Measurements from ENCODE around the gene PEX1.
A peak's percentile ranks its signal among the peaks of the same experiment; 100 is the strongest.
"Not testable (repeated sequence)": the region's sequence is repeated elsewhere in the genome, so short reads cannot be mapped to it uniquely, and the experiment has no call there.

PEX1 gene

DNA sequence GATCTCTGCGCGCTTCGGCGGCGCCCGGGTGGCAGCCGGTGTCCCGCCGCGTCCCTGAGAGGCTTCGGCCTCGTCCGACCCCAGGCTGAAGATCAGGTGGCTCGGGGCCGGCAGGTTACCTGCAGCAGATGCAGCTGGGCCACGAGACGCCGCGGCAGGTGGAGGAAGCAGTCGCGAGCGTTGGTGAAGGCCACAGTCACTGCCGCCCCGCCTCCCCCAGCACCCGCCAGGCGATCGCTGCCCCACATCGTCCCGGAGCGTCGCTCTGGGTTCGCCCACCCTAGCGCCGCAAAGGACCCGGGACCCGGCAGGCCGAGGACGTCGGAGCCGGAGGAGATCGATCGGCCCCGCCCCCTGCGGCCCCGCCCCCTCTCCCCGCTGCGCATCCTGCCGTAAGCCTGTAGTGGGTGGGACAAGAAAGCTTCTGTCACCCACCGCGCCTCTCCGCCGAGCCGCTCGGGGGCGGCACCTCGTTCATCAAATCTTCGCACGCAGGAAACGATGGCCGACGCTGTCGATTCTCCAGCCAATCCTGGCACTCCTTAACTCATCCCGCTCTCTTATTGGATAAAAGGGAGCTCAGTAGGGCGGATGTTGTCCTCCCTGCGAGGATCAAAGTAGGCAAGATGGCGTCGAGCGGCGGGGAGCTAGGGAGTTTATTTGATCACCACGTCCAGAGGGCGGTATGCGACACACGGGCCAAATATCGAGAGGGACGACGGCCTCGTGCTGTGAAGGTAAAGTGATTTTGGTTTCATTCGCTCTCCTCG lies at the start of gene PEX1, which contains the start of gene RBM48:
Gene PEX1, minus strand, starts transcription at position 333 of the 770 bp plus-strand sequence. Its CDS starts 85 bp downstream, at position 248.
Gene RBM48, plus strand, starts transcription at position 608 of the 770 bp plus-strand sequence. Its CDS starts 19 bp downstream, at position 627.
- DNase-seq (ENCODE audit: low spot score) = peak; percentile 100

DNA sequence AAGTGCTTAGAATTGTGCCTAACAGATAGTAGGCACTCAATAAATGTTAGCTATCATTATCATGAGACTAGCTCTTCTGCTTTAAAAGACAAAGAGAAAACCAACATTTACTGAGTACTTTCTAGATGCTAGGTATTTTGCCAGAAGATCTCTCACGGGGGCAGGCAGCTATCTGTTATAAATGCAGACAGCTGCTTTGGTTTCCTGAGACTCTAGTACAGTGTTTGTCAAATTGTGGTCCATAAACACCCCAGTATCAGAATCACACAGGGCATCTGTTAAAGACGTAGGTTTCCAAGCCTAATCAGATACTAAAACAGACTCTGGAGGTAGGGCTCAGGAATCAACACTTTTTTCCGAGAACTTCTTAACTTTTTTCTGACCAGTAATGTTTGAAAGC lies 48.0 kb upstream of the PEX1 start:
- DNase-seq (ENCODE audit: low spot score) = no peak

DNA sequence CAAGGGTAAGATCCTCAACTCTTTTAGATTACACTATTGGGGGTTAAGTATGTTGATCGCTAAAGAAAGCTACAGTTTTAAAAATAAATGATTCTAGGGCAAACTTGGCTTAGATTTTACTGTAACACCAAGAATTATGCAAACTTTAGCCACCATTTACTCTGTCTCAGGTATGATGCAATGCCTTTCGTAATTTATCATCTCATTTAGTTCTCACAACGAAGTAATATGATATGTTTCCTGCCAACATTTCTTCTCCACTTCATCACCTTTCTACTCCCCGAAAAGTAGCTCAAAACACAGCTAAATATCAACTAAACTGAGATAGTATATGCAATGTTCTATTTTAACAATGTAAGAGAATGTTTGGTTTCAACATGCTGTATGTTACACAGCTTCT lies 40.8 kb upstream of the PEX1 start:
- no peak for DNase-seq (ENCODE audit: low spot score)

DNA sequence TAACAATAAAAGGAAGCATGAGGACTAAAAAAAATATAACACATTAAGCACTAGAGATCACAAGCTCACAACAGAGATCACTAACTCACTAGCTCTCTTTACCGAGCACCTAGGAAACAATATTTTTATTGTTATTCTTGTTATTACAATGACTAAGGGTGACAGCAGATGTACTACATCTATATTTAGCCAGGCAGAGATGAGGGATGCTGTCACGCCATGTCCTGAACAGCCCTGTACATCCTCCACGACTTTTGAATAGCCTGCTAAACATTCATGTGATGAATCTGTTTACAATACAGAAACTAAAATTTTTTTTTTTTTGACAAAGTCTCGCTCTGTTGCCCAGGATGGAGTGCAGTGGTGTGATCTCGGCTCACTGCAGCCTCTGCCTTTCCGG lies 39.1 kb upstream of the PEX1 start:
- DNase-seq (ENCODE audit: low spot score) = no peak

DNA sequence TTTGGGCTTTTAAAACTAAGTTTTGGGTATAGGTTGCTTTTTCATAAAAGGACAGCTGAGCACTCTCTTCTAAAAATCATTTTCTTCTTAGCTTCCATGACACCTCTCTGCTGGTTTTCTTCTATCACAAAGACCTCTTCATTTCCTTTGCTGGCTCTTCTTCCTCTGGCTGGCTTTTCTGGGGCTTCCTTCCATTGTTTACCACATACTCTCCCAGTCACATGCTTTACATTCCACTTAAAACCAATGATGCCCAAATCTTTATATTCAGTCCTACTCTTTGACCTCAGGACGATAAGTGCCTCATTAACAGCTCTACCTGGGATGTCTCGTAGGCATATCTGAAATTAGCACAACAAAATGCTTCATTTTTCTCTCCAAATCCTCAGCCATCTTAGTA lies 35.0 kb upstream of the PEX1 start:
- peak; percentile 13 for DNase-seq (ENCODE audit: low spot score)

DNA sequence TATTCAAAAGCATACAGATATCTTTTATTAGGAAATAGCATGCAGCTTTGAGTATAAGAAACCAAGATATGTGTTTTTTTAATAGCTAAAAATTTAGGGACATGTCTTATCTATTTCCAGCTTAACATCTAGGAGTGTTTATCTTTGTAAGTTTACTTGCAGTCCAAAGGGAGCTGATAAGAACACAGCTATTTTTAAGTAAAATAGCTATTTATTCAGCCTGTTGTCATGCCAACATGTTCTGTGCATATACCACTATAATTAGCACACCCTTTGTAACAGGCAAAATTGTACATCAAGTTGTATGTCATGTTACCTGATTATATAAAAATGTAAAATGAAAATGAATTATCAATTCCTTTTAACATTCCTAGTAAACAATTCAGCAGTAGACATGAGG lies 32.3 kb upstream of the PEX1 start:
- DNase-seq (ENCODE audit: low spot score) = no peak

DNA sequence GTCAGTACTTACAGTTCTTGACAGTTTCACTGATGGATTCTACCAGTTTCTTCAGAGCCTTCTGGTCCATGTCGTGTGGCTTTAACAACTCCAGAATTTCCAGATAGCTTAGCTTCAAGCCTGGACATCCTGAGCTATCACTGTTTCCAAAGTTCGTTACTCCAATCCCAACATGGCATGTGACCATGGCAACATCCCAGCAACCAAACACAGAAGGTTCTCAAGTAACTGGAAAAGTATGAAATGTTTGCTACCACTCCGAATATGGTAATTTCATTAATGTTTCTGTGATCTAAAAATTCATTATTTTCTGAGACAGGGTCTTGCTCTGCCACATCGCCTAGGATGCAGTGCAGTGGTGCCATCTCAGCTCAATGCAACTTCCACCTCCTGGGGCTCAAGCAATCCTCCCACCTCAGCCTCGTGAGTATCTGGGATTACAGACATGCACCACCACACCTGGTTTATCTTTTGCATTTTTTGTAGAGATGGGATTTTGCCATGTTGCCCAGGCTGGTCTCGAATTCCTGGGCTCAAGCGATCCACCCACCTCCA lies 29.6 kb upstream of the PEX1 start:
- no peak for DNase-seq (ENCODE audit: low spot score)

DNA sequence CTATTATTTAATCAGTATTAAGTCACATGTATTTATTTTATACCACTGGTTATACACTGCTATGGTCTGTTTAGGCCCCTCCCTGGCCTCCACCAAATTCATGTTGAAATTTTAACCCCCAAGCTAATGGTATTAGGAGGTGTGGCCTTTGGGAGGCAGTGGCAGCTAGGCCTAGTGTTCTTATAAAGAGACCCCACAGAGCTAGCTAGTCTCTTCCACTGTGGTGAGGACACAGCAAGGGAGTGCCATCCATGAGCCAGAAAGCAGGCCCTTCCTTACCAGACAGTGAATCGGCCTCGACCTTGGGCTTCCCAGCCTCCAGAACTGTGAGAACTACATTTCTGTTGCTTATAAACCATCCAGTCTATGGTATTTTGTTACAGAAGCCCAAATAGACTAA lies 28.9 kb upstream of the PEX1 start:
- no peak for DNase-seq (ENCODE audit: low spot score)

DNA sequence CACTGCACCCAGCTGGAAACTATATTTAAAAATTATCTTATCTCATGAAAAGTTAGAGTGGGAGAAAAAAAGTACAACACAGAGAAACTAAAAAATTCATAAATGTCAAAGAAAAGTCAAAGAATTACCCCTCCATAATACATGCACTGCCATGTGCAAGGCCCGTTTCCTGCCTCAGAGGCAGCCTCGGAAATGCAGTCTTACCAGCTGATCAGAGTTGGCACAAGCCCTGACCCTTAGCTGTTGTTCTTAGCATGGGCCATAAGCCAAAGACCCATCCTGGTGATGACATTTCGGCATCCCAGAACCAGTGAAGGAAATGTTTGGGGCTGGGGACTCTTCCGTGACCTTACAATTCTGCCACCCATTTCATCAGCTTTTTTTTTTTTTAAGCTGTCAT lies 21.9 kb upstream of the PEX1 start:
- DNase-seq (ENCODE audit: low spot score) = no peak

DNA sequence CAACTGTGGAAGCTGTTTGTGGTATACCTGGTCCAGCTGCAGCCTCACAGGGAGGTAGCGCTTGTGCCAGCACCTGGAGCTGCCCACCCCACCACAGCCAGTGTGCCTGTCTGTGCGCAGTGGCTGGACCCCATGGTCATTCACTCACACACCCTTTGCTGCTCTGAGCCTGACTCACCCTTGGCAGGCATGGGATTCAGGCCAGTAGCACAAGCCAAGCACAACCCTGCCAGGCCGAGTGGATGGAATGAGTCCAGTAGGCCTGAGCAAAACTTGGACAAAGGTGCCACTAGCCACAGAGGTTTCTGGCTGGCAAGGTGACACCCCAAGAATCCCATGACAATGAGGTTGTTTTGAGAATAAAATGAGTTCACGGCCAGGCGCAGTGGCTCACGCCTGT lies 19.3 kb upstream of the PEX1 start:
- DNase-seq (ENCODE audit: low spot score) = no peak

DNA sequence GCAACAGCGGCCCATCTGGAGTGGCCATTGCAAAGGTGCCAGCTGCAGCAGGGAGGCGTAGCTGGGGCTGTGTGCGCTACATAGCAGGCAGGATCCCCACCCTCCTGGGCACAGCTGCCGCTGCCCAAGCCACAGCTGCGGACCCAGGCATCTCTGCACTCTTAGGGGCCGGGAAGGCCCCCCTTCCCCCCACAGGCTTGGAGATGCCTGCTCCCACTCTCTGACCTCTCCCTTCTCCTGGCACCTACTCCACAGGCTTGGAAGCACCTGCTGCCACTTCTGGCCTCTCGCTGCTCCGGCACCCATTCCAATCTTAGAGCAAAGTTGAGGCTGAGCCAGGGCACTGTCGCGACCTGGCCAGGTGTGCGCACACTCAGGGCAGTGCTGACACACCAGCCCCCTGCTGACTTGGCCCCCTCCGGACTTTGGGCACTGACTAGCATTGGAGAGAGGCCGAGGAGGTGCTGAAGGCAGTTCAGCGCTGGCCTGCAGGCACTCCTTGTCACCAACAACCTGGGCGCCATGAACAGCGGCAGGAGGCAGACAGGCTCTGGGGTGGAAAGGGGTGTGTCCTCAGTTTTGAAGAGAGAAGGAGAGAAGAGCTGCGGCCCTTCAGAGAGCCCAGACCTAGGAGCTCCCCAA lies 18.7 kb upstream of the PEX1 start:
- DNase-seq (ENCODE audit: low spot score) = no peak

DNA sequence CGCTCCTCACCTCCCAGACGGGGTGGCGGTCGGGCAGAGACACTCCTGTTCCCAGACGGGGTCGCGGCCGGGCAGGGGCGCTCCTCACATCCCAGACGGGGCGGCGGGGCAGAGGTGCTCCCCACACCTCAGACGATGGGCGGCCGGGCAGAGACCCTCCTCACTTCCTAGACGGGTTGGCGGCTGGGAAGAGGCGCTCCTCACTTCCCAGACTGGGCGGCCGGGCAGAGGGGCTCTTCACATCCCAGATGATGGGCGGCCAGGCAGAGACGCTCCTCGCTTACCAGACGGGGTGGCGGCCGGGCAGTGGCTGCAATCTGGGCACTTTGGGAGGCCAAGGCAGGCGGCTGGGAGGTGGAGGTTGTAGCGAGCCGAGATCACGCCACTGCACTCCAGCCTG lies 16.8 kb upstream of the PEX1 start:
- DNase-seq (ENCODE audit: low spot score) = not testable (repeated sequence)

DNA sequence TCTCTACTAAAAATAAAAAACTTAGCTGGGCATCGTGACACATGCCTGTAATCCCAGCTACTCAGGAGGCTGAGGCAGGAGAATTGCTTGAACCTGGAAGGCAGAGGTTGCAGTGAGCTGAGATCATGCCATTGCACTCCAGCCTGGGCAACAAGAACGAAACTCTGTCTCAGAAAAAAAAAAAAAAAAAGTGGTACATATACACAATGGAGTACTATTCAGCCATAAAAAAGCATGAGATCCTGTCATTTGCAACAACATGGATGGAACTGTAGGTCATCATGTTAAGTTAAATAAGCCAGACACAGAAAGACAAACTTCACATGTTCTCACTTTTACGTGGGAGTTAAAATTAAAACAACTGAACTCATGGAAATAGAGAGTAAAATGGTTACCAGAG lies 15.2 kb upstream of the PEX1 start:
- not testable (repeated sequence) for DNase-seq (ENCODE audit: low spot score)

DNA sequence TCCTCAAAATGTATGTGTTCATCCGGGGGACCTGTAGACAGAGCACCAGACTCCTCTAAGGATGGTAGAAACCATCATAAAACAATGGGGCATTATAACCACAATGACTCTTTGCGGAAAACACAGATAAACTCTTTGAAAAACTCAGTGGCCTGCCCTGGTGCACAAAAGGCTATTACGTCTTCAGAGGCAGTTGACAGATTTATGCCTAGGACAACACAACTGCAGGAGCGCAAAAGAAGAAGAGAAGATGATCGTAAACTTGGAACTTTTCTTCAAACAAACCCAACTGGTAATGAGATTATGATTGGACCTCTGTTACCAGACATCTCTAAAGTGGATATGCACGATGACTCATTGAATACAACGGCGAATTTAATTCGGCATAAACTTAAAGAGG lies 6.3 kb upstream of the PEX1 start:
- DNase-seq (ENCODE audit: low spot score) = peak; percentile 55

DNA sequence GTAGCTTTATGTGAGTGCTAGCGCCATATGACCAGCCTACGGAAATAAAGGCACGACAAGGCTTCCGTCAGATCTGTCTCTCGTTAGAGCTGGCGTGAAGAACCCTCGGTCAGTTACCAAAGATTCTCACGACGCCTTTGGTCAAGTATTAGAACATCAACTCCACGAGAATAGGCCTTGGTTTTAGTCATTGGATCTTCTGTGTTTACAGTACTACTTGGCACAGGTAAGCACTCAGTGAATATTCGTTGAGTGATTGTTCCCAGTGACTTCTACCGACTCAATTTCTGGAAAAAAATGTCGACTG lies 591 bp upstream of the PEX1 start:
- DNase-seq (ENCODE audit: low spot score) = no peak

DNA sequence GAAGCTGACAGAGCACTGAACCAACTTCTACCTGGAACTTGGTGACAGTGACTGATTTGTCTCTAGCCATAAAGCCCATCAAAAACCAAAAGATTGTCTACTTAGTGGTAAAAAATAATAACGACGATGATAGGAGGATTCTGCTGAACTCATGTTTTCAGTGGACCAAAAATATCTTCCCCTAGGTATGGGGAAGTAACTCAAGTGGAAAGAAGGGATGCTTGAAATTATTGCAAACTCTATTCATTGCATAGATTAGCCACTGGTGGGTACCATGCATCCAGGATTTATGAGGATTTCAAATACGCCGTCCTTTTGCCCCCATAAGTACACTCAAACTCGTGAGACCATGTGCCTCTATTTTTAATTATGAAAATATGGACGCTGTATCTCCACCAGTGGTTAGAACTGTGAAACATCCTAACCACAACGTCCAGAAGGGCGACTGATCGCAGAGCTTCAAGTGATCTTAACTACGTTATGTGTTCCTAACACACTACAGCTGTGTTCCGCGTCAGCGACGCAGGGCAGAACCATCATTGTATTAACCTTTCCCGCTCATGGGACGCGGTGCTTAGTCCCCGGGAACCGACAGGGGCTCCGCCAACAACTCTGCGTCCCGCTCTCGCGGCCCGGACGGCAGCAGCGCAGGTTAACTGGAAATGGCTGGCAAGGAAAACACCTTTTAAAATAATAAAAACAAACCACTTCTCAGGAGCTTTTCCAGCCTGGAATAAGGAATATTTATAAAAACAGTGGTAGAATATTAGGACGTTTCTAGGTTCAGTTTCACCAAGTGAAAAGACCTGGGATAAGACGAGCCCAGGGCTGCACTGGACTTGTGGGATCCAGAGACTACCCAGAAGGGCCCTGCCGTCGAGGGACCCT lies 776 bp downstream of the PEX1 start:
- DNase-seq (ENCODE audit: low spot score) = peak; percentile 20

DNA sequence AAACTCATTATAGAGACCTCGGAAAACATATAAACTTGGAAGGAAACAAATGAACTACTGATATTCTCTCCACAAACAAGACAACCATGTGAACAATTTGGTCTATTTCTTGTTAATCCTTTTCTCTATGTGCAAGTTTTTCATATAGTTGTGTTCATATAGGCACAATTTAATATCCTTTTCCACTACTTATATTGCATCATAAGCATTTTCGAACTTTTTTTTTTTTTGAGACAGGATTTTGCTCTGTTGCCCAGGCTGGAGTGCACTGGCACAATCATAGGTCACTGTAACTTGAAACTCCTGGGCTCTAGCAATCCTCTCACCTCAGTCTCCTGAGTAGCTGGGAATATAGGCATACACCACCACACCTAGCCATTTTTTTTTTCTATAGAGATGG lies 5.2 kb downstream of the PEX1 start:
- DNase-seq (ENCODE audit: low spot score) = no peak

DNA sequence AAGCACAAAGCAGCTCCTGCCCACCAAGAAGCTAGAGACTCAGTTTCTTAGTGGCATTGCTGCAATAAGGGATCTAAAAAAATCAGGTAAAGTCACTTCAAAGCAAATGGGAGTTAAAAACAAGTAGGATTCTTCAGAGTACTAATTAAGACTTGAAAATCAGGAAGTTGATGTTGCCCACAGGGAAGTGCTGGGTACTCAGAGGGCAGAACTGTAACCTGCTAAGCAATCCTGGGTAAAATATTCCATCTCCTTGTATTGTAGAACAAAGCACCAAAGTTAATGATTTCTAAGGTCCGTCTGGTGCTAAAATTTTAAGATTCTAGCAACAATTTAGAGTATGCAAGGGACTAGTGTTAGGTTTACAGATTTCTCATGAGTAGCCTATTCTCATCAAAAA lies 8.3 kb downstream of the PEX1 start:
- no peak for DNase-seq (ENCODE audit: low spot score)

DNA sequence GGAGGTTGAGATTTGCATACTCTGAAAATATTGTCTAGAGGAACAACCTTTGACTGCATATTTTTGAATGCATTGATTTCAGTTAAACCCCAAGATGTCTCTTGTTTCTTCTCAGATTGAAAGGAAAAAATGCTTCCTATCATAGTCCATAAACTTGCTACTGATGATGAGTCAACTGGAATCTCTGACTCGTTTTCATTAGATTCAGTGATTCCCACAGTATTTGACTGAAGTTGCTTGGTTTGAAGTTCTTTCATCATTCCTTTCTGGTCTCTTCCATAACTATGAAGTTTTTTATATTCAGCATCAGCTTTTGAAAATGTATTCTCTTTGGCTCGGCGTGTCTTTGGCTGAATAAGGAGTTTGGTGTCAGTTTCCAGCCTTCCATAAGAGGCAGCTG lies 10.7 kb downstream of the PEX1 start:
- no peak for DNase-seq (ENCODE audit: low spot score)

DNA sequence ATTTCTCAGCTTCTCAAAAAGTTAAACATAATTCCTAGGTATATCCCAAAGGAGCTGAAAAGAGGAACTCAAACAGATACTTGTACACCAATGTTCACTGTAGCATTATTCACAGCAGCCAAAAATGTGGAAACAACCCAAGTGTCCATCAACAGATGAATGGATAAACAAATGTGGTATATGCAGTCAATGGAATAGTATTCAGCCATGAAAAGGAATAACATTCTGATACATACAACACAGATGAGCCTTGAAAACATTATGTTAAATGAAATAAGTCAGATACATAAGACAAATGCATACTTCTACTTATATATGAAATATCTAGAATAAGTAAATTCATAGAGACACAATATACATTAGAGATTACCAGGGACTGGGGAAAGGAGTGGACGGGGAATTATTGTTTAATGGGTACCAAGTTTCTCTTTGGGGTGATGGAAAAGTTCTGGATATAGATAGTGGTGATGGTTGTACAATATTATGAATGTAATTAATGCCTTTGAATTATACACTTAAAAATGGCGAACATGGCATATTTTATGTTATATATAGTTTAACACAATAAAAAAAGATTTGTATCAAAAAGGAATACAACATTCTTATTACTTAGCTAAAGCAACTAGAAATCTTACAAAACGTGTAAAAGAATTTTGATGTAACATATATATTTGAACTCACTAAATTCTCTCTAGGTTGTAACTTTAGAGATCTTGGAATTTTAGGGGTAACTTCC lies 15.0 kb downstream of the PEX1 start:
- DNase-seq (ENCODE audit: low spot score) = no peak

DNA sequence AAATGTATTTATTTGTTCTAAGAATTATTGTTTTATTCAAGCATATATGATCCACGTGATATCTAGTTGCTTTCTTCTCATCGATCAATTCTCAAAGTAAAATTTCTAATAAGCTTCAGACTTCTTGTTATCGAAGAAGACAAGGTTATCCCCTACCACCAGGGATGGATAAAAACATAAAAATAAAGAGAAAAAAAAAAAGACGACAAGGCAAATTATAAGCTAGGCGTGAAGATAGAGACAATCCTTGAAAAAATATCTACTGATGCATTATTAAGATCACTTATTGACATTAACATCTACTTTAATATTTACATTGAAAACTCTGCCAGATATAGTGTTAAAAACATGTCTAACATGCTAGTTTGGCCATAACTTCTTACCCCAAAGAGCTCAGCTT lies 19.4 kb downstream of the PEX1 start:
- DNase-seq (ENCODE audit: low spot score) = no peak

DNA sequence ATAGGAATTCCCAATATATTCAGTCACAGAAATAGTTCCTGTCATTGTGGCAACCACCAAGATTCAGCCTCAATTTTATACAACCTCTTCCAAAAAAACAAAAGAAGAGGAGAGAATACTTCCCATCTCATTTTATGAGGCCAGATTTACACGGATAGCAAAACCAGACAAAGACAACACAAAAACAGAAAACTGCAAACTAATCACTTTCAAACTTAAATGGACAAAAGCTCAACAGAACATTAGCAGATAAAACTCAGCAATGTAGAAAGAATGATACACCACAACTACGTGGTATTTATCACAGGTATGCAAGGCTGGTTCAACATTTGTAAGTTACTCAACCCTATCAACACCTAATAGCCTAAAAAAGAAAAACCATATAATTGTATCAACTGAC lies 22.0 kb downstream of the PEX1 start:
- DNase-seq (ENCODE audit: low spot score) = no peak

Measured in pons (tissue), 1 donor.